Mesendoderm (in vitro differentiated cells): ENCODE data around the gene ADGRL3.

Experiments
- DNase-seq: peaks from one replicate; pipeline ENCODE4 v3.0.0; 2013
- H2AK5ac ChIP-seq: 2 replicates; pipeline ENCODE4 v1.6.1; 2013; ENCODE audit warnings: low read length, inconsistent platforms
- H2BK120ac ChIP-seq: 2 replicates; pipeline ENCODE4 v1.6.1; 2013; ENCODE audit warnings: low read depth, mild to moderate bottlenecking, low read length, moderate library complexity, mixed read lengths
- H2BK15ac ChIP-seq: replicated peaks from 2 replicates; pipeline ENCODE4 v1.6.1; 2013; ENCODE audit warnings: low read depth, mild to moderate bottlenecking, moderate library complexity
- H2BK5ac ChIP-seq: 2 replicates; pipeline ENCODE4 v1.6.1; 2013; ENCODE audit warnings: low read length, inconsistent platforms
- H3K18ac ChIP-seq: 2 replicates; pipeline ENCODE4 v1.6.1; 2013; ENCODE audit warnings: mild to moderate bottlenecking, low read length, mixed read lengths
- H3K23ac ChIP-seq: one replicate; pipeline ENCODE4 v1.6.1; 2013; ENCODE audit warnings: low read length
- H3K27ac ChIP-seq: 2 replicates; pipeline ENCODE4 v1.5.1; 2013; ENCODE audit warnings: low read depth, mild to moderate bottlenecking, inconsistent platforms, low read length, moderate library complexity
- H3K27me3 ChIP-seq: 2 replicates; pipeline ENCODE4 v1.6.1; 2013; ENCODE audit warnings: low read length, control low read depth, mild to moderate bottlenecking, inconsistent platforms; ENCODE audit not compliant: insufficient read depth, poor library complexity
- H3K36me3 ChIP-seq: 2 replicates; pipeline ENCODE4 v1.6.1; 2013; ENCODE audit warnings: low read length, inconsistent platforms; ENCODE audit not compliant: control insufficient read depth, insufficient read depth
- H3K4ac ChIP-seq: one replicate; pipeline ENCODE4 v1.6.1; 2013; ENCODE audit warnings: low read depth, mild to moderate bottlenecking, low read length, moderate library complexity
- H3K4me1 ChIP-seq: 2 replicates; pipeline ENCODE4 v1.6.1; 2013; ENCODE audit warnings: low read depth, low read length, inconsistent platforms; ENCODE audit not compliant: control insufficient read depth
- H3K4me2 ChIP-seq: 2 replicates; pipeline ENCODE4 v1.6.1; 2013; ENCODE audit warnings: low read length
- H3K4me3 ChIP-seq: 2 replicates; pipeline ENCODE4 v1.5.1; 2013; ENCODE audit warnings: mild to moderate bottlenecking, low read length
- H3K56ac ChIP-seq: one replicate; pipeline ENCODE4 v1.6.1; 2013; ENCODE audit warnings: low read length
- H3K79me1 ChIP-seq: 2 replicates; pipeline ENCODE4 v1.6.1; 2013; ENCODE audit warnings: low read length, inconsistent platforms
- H3K79me2 ChIP-seq: 2 replicates; pipeline ENCODE4 v1.6.1; 2013; ENCODE audit warnings: mild to moderate bottlenecking, low read length; ENCODE audit not compliant: control insufficient read depth, insufficient read depth
- H3K9ac ChIP-seq: 2 replicates; pipeline ENCODE4 v1.6.1; 2013; ENCODE audit warnings: low read length, inconsistent platforms
- H4K5ac ChIP-seq: one replicate; pipeline ENCODE4 v1.6.1; 2013; ENCODE audit warnings: low read length
- H4K8ac ChIP-seq: one replicate; pipeline ENCODE4 v1.6.1; 2013; ENCODE audit warnings: low read depth, mild to moderate bottlenecking, control low read depth, low read length, moderate library complexity
- WGBS: extraction: QIAGEN DNeasy Blood & Tissue Kit; methylation state at CpG from one replicate; pipeline ENCODE4 v1.1.7; 2013; ENCODE audit warnings: low lambda C conversion rate, missing lambda C conversion rate; ENCODE audit not compliant: insufficient coverage; ENCODE audit errors: extremely low coverage; 5-methylcytosine and 5-hydroxymethylcytosine counted together

ADGRL3 gene

GRCh38 chr4:61243962-61244361, 43.8 kb downstream of the ADGRL3 start:
- H3K23ac ChIP-seq: no peak overlapping the region
- WGBS: 100% methylated on average over 1 of the region's 2 CpGs

DNA sequence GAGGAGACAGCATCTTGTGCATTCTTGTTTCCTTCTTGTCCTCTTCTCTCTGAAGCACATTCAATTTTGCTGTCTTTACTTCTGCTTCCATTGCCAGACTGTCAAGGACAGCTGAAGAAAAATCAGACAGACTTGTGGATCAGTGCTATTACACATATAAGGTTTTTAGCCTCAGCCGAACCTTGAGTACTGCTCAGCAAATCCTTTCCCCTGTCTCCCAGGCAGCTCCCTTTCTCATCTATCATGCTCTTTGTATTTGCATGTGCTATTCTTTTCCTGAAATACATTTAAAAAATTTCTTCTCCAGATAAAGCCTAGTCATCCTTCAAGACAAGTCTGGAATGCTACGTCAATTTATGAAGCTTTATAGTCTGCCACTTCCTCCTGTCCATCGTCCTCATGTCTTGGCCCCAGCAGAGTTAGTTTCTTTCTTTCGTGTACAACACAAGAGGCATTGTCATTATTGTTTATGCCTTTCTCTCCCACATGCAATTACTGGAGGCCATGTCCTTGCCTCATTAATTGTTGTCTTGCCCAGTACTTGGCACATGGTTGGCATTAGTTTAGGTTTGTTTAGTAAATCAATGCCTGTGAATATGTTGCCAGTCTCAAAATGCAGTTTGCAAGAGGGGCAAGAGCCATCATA, 45.1 kb downstream of the ADGRL3 start:
- H3K79me2 ChIP-seq: no peaks in the 10 kb centered on the region
- H3K4ac ChIP-seq: no peak overlapping the region
- no peak overlapping the region for H2AK5ac ChIP-seq
- H3K4me3 ChIP-seq: no peak overlapping the region
- no peak overlapping the region for H3K23ac ChIP-seq
- no peak overlapping the region for H3K18ac ChIP-seq
- no peak overlapping the region for H4K8ac ChIP-seq
- H2BK15ac ChIP-seq: no peak overlapping the region
- no peak overlapping the region for H2BK5ac ChIP-seq
- no peak overlapping the region for H3K9ac ChIP-seq
- no peak overlapping the region for H3K27ac ChIP-seq
- peaks cover 2% of the 10 kb centered on the region for H3K79me1 ChIP-seq
- no peaks in the 10 kb centered on the region for H3K27me3 ChIP-seq
- H3K4me1 ChIP-seq: peaks cover 5% of the 10 kb centered on the region
- no peak for DNase-seq
- no peak overlapping the region for H3K4me2 ChIP-seq
- no peak overlapping the region for H4K5ac ChIP-seq
- no CpG with 5 or more reads among the region's 4 CpGs for WGBS
- H2BK120ac ChIP-seq: no peak overlapping the region
- no peak overlapping the region for H3K56ac ChIP-seq
- no peaks in the 10 kb centered on the region for H3K36me3 ChIP-seq

More at GRCh38 chr4:61243962-61244361, 43.8 kb downstream of the ADGRL3 start:
- Histone ChIP-seq H3K18ac (no peak overlapping the region), H2AK5ac (no peak overlapping the region), H3K56ac (no peak overlapping the region), H3K79me2 (no peaks in the 10 kb centered on the region), H3K9ac (no peak overlapping the region), H4K8ac (no peak overlapping the region), H2BK15ac (no peak overlapping the region), H4K5ac (no peak overlapping the region), H3K4me1 (peaks cover 5% of the 10 kb centered on the region), H2BK5ac (no peak overlapping the region), H3K79me1 (peaks cover 2% of the 10 kb centered on the region), H3K27me3 (no peaks in the 10 kb centered on the region), H3K4me2 (no peak overlapping the region), H3K4ac (no peak overlapping the region), H3K4me3 (no peak overlapping the region), H2BK120ac (no peak overlapping the region), H3K36me3 (no peaks in the 10 kb centered on the region), H3K27ac (no peak overlapping the region)
- DNase-seq: no peak

- Histone ChIP-seq H3K4me2 (no peak overlapping the region), H2BK120ac (no peak overlapping the region), H2AK5ac (no peak overlapping the region), H3K4ac (no peak overlapping the region), H3K27me3 (no peaks in the 10 kb centered on the region), H2BK5ac (no peak overlapping the region), H3K56ac (no peak overlapping the region), H3K4me1 (peaks cover 5% of the 10 kb centered on the region), H3K27ac (no peak overlapping the region), H3K79me2 (no peaks in the 10 kb centered on the region), H4K5ac (no peak overlapping the region), H3K4me3 (no peak overlapping the region), H4K8ac (no peak overlapping the region), H3K36me3 (no peaks in the 10 kb centered on the region), H3K79me1 (peaks cover 2% of the 10 kb centered on the region), H3K23ac (no peak overlapping the region), H3K18ac (no peak overlapping the region), H3K9ac (no peak overlapping the region), H2BK15ac (no peak overlapping the region)
- WGBS: no CpG with 5 or more reads among the region's 1 CpG
- DNase-seq: no peak
Measured at GRCh38 chr4:61246034-61246433, 45.9 kb downstream of the ADGRL3 start.

DNA sequence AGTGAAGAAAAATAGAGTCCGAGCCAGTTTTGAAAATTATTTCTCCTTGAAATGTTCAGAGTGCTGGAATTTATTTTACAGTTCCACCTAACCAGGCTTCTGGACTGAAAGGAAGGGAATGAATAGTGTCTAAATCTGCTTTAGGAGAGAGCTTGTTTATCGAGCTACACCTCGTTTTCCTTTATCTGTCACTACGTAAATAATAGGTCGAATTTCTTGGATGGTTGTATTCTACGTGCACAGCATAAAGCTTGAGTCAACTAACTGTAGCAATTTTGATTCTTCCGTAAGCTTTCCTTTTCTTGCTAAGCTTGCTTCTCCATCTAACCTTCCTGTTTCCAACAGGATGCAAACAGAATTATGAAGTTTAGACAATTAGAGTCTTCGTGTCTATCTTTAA, 48.6 kb downstream of the ADGRL3 start:
- Histone ChIP-seq H3K27ac (no peak overlapping the region), H3K9ac (no peak overlapping the region), H3K79me1 (peaks cover 5% of the 10 kb centered on the region), H4K8ac (no peak overlapping the region), H2BK5ac (no peak overlapping the region), H3K23ac (no peak overlapping the region), H3K79me2 (peaks cover 3% of the 10 kb centered on the region), H3K4me3 (no peak overlapping the region), H2BK15ac (no peak overlapping the region), H3K4me1 (peaks cover 2% of the 10 kb centered on the region), H3K18ac (no peak overlapping the region), H3K36me3 (no peaks in the 10 kb centered on the region), H2AK5ac (no peak overlapping the region), H3K56ac (no peak overlapping the region), H3K4me2 (no peak overlapping the region), H3K27me3 (no peaks in the 10 kb centered on the region), H2BK120ac (no peak overlapping the region), H3K4ac (no peak overlapping the region), H4K5ac (no peak overlapping the region)
- WGBS: no CpG with 5 or more reads among the region's 8 CpGs
- DNase-seq: no peak

DNA sequence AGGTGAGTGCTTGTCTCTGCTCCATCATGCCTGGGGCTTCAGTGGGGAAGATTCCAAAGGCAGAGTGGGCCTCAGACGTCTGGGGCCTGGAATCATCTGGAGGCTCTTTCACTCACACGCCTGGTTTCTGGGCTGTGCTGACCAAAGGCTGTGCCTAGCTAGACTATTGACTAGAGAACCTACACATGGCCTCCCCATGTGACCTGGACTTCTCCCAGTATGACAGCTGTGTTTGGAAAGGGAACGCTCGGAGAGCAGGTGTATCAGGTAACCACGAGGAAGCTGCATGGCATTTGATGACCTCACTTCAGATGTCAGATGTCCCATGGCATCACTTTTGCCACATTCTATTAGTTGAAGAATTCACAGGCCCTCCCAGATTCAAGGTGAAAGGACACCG, 51.0 kb downstream of the ADGRL3 start:
- H3K4ac ChIP-seq: no peak overlapping the region
- H3K27me3 ChIP-seq: no peaks in the 10 kb centered on the region
- H2BK5ac ChIP-seq: no peak overlapping the region
- peaks cover 3% of the 10 kb centered on the region for H3K79me1 ChIP-seq
- no peak overlapping the region for H4K8ac ChIP-seq
- no peak overlapping the region for H2BK15ac ChIP-seq
- H2AK5ac ChIP-seq: no peak overlapping the region
- H4K5ac ChIP-seq: no peak overlapping the region
- H3K4me2 ChIP-seq: no peak overlapping the region
- H3K23ac ChIP-seq: no peak overlapping the region
- DNase-seq: peak; percentile 39
- peaks cover 3% of the 10 kb centered on the region for H3K79me2 ChIP-seq
- no peak overlapping the region for H3K56ac ChIP-seq
- H3K4me1 ChIP-seq: no peaks in the 10 kb centered on the region
- no peak overlapping the region for H3K4me3 ChIP-seq
- WGBS: no CpG with 5 or more reads among the region's 6 CpGs
- no peak overlapping the region for H3K18ac ChIP-seq
- no peaks in the 10 kb centered on the region for H3K36me3 ChIP-seq
- H3K9ac ChIP-seq: no peak overlapping the region
- H2BK120ac ChIP-seq: no peak overlapping the region
- H3K27ac ChIP-seq: no peak overlapping the region

DNA sequence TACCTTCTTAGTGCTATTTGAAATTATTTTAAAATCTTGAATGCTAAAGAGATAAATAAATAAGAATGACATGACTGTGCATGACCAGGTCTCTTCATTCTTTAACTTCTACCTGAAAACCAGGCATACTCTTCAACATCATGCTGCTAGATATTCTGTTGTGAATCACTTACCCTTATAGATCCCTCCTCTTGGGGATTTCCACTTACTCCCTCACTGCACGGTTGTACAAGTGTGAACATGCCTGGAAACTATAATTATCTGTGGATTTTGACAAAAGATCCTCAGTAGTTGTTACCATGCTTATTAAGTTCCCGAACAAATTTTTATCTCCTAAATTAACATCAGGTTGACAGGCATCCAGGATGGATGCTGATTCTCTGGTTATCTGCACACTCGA, 54.3 kb downstream of the ADGRL3 start:
- Histone ChIP-seq H3K36me3 (no peaks in the 10 kb centered on the region), H2AK5ac (no peak overlapping the region), H2BK120ac (no peak overlapping the region), H3K4me2 (no peak overlapping the region), H3K18ac (no peak overlapping the region), H3K79me1 (peaks cover 3% of the 10 kb centered on the region), H3K4ac (no peak overlapping the region), H3K79me2 (peaks cover 3% of the 10 kb centered on the region), H3K4me3 (no peak overlapping the region), H3K9ac (no peak overlapping the region), H4K8ac (no peak overlapping the region), H4K5ac (no peak overlapping the region), H3K23ac (no peak overlapping the region), H2BK5ac (no peak overlapping the region), H3K4me1 (no peaks in the 10 kb centered on the region), H3K27ac (no peak overlapping the region), H3K56ac (no peak overlapping the region), H2BK15ac (no peak overlapping the region), H3K27me3 (no peaks in the 10 kb centered on the region)
- no CpG with 5 or more reads among the region's 3 CpGs for WGBS
- DNase-seq: no peak
